Hepatocyte (in vitro differentiated cells): ENCODE data around the gene IL4I1. TPM values are rescaled to one million over a fixed set of nuclear protein-coding genes. Genes with fewer than 3 reads are reported as not detected.
A peak's percentile ranks its signal among the peaks of the same experiment; 100 is the strongest.

Experiments
- DNase-seq: peaks from one replicate; pipeline ENCODE4 v3.0.0-alpha.2; 2016; ENCODE audit warnings: low spot score
- H2AFZ ChIP-seq: fragments of 200-600 bp; sonication (generic); 2 replicates; pipeline ENCODE4 v1.6.0; 2016; ENCODE audit warnings: antibody characterized with exemption, mild to moderate bottlenecking
- H3K27ac ChIP-seq: fragments of 200-600 bp; sonication (generic); 2 replicates; pipeline ENCODE4 v1.5.1; 2016; ENCODE audit warnings: mild to moderate bottlenecking
- H3K27me3 ChIP-seq: fragments of 200-600 bp; sonication (generic); 2 replicates; pipeline ENCODE4 v1.6.1; 2016
- H3K36me3 ChIP-seq: fragments of 200-600 bp; sonication (generic); replicated peaks from 2 replicates; pipeline ENCODE4 v1.5.1; 2016; ENCODE audit warnings: low read depth; ENCODE audit not compliant: insufficient read depth
- H3K4me1 ChIP-seq: fragments of 200-600 bp; sonication (generic); 2 replicates; pipeline ENCODE4 v1.5.1; 2016; ENCODE audit warnings: mild to moderate bottlenecking, moderate library complexity; ENCODE audit not compliant: insufficient read depth
- H3K4me2 ChIP-seq: fragments of 200-600 bp; sonication (generic); 2 replicates; pipeline ENCODE4 v1.6.0; 2016
- H3K4me3 ChIP-seq: fragments of 200-600 bp; sonication (generic); 2 replicates; pipeline ENCODE4 v1.5.1; 2016; ENCODE audit warnings: mild to moderate bottlenecking
- H3K79me2 ChIP-seq: fragments of 200-600 bp; sonication (generic); 2 replicates; pipeline ENCODE4 v1.6.0; 2017; ENCODE audit warnings: mild to moderate bottlenecking
- H3K9me2 ChIP-seq: fragments of 200-600 bp; sonication (generic); replicated peaks from 2 replicates; pipeline ENCODE4 v1.6.0; 2017; ENCODE audit warnings: mild to moderate bottlenecking; ENCODE audit not compliant: insufficient read depth
- H3K9me3 ChIP-seq: fragments of 200-600 bp; sonication (generic); 2 replicates; pipeline ENCODE4 v1.5.1; 2016; ENCODE audit warnings: low read depth, mild to moderate bottlenecking
- H4K20me1 ChIP-seq: fragments of 200-600 bp; sonication (generic); 2 replicates; pipeline ENCODE4 v1.6.0; 2016; ENCODE audit warnings: mild to moderate bottlenecking; ENCODE audit not compliant: insufficient read depth, poor library complexity, severe bottlenecking
- EZH2 ChIP-seq: fragments of 200-600 bp; sonication (generic); IDR thresholded peaks from 2 replicates; pipeline ENCODE4 v1.6.1; 2016; ENCODE audit warnings: antibody characterized with exemption, mild to moderate bottlenecking, borderline replicate concordance
- EZH2phosphoT487 ChIP-seq: fragments of 200-600 bp; sonication (generic); IDR thresholded peaks from one replicate; pipeline ENCODE4 v1.6.1; 2018; ENCODE audit warnings: antibody characterized with exemption, mild to moderate bottlenecking, low read depth, moderate library complexity; ENCODE audit not compliant: unreplicated experiment, severe bottlenecking
- WGBS: methylation state at CpG from one replicate; pipeline ENCODE4 v1.1.6; 2016; ENCODE audit warnings: low lambda C conversion rate; ENCODE audit errors: missing lambda C conversion rate; 5-methylcytosine and 5-hydroxymethylcytosine counted together
- polyA plus RNA-seq: library from polyadenylated mRNA; unstranded; fragments of >200 nt; fragmentation: Nextera tagmentation; extraction: Ambion mirVana; gene quantifications from 2 replicates; pipeline ENCODE4 v1.2.1, GENCODE V29; 2016
- total RNA-seq: library from RNA; depleted of rRNA; stranded (reverse); fragments of >200 nt; gene quantifications from 2 replicates; pipeline ENCODE4 v1.2.3, GENCODE V29; 2014
- TF ChIP-seq, protein P1 (sequence below): fragments of 200-600 bp; sonication (generic); IDR thresholded peaks from 2 replicates; pipeline ENCODE4 v1.5.1; 2016; ENCODE audit warnings: antibody characterized with exemption, mild to moderate bottlenecking; ENCODE audit not compliant: poor library complexity

IL4I1 gene
- total and polyA plus RNA-seq, 2 experiments from 2014 or later = 0.33 to 0.60 TPM

DNA sequence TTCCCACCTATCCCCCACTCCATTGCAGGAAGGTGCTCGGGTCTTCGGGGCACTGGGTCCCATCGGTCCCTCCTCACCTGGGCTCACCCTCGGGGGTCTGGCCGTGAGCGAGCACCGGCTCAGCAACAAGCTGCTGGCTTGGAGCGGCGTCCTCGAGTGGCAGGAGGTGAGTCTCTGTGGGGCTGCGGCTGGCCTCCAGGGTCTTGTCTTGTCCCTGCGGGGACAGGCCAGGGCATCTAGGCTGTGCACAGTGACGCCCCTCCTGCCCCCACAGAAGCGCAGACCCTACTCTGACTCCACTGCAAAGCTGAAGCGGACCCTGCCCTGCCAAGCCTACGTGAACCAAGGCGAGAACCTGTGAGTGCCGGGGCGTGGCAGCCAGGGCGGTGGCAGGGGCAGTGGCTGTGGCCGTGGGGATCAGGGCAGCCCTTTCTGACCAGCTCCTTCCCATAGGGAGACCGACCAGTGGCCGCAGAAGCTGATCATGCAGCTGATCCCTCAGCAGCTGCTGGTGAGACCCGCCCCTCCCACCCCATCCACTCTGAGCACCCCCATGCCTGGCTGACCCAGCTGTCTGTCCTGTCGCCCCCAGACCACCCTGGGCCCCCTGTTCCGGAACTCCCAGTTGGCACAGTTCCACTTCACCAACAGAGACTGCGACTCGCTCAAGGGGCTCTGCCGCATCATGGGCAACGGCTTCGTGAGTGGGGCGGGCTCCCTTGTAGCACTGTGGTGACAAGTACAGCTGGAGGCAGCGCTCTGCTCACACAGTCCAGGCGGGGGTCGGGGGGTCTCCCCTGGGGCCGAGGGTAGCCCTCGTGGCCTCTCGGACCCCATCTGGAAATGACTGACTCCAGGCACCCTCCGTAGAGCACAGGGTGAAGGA, 42.1 kb downstream of the IL4I1 start:
- 95% methylated on average over 34 of the region's 39 CpGs for WGBS
- peaks cover 5% of the 10 kb centered on the region for H3K36me3 ChIP-seq
- H4K20me1 ChIP-seq = peaks cover 62% of the 10 kb centered on the region

GRCh38 chr19:49853852-49854377, 42.8 kb downstream of the IL4I1 start:
- Histone ChIP-seq H3K4me1 (peaks cover 12% of the 10 kb centered on the region), H3K36me3 (peaks cover 5% of the 10 kb centered on the region), H3K27ac (no peak overlapping the region), H4K20me1 (peaks cover 62% of the 10 kb centered on the region), H3K9me2 (no peaks in the 10 kb centered on the region), H3K9me3 (no peaks in the 10 kb centered on the region), H3K79me2 (peaks cover 65% of the 10 kb centered on the region), H2AFZ (no peak overlapping the region), H3K4me3 (no peak overlapping the region), H3K4me2 (peak overlapping the region; percentile 99), H3K27me3 (no peaks in the 10 kb centered on the region)
- no peak for DNase-seq
- WGBS = 90% methylated on average over 9 of the region's 10 CpGs
- TF ChIP-seq, protein P1, sequence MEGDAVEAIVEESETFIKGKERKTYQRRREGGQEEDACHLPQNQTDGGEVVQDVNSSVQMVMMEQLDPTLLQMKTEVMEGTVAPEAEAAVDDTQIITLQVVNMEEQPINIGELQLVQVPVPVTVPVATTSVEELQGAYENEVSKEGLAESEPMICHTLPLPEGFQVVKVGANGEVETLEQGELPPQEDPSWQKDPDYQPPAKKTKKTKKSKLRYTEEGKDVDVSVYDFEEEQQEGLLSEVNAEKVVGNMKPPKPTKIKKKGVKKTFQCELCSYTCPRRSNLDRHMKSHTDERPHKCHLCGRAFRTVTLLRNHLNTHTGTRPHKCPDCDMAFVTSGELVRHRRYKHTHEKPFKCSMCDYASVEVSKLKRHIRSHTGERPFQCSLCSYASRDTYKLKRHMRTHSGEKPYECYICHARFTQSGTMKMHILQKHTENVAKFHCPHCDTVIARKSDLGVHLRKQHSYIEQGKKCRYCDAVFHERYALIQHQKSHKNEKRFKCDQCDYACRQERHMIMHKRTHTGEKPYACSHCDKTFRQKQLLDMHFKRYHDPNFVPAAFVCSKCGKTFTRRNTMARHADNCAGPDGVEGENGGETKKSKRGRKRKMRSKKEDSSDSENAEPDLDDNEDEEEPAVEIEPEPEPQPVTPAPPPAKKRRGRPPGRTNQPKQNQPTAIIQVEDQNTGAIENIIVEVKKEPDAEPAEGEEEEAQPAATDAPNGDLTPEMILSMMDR = no peak
- TF ChIP-seq EZH2 = no peak
- TF ChIP-seq EZH2phosphoT487 = no peak

More for the DNA sequence above, 42.1 kb downstream of the IL4I1 start:
- no peak overlapping the region for H3K4me2 ChIP-seq
- no peak overlapping the region for H3K27ac ChIP-seq
- H3K4me3 ChIP-seq = no peak overlapping the region
- peaks cover 59% of the 10 kb centered on the region for H3K79me2 ChIP-seq
- no peak for DNase-seq
- H3K9me3 ChIP-seq = no peaks in the 10 kb centered on the region
- H3K27me3 ChIP-seq = no peaks in the 10 kb centered on the region
- no peaks in the 10 kb centered on the region for H3K9me2 ChIP-seq
- TF ChIP-seq EZH2 = no peak
- TF ChIP-seq EZH2phosphoT487 = no peak
- TF ChIP-seq, protein P1 = no peak
- peaks cover 12% of the 10 kb centered on the region for H3K4me1 ChIP-seq
- H2AFZ ChIP-seq = no peak overlapping the region

- 62% methylated on average over 14 of the region's 14 CpGs for WGBS
- DNase-seq = no peak
- Histone ChIP-seq H3K36me3 (peaks cover 5% of the 10 kb centered on the region), H3K9me3 (no peaks in the 10 kb centered on the region), H3K9me2 (no peaks in the 10 kb centered on the region), H4K20me1 (peaks cover 60% of the 10 kb centered on the region), H3K4me1 (peaks cover 12% of the 10 kb centered on the region), H3K4me3 (peak overlapping the region; percentile 66), H3K27me3 (no peaks in the 10 kb centered on the region), H2AFZ (no peak overlapping the region), H3K79me2 (peaks cover 69% of the 10 kb centered on the region), H3K27ac (no peak overlapping the region), H3K4me2 (peak overlapping the region; percentile 99)
- TF ChIP-seq EZH2 (no peak), EZH2phosphoT487 (no peak)
- TF ChIP-seq, protein P1 = no peak
Measured at GRCh38 chr19:49852631-49853126, 44.0 kb downstream of the IL4I1 start.
